Loucy (cell line): ENCODE data around the gene ELOF1.

Source experiments
- H2AFZ ChIP-seq: fragments of 200-600 bp; sonication (generic); 2 replicates; pipeline ENCODE4 v1.6.0; 2016; ENCODE audit warnings: antibody characterized with exemption, mild to moderate bottlenecking, low read length, moderate library complexity
- H3F3A ChIP-seq: fragments of 200-600 bp; 2 replicates; pipeline ENCODE4 v1.6.0; 2016; ENCODE audit warnings: antibody characterized with exemption, low read depth, mild to moderate bottlenecking
- H3K27me3 ChIP-seq: fragments of 200-600 bp; sonication (generic); 2 replicates; pipeline ENCODE4 v1.6.1; 2014; ENCODE audit warnings: low read length, mild to moderate bottlenecking; ENCODE audit not compliant: insufficient read depth, poor library complexity, severe bottlenecking
- H3K36me3 ChIP-seq: fragments of 200-600 bp; sonication (generic); 2 replicates; pipeline ENCODE4 v1.6.1; 2016; ENCODE audit warnings: low read length; ENCODE audit not compliant: insufficient read depth
- H3K4me1 ChIP-seq: fragments of 200-600 bp; sonication (generic); 2 replicates; pipeline ENCODE4 v1.5.1; 2014; ENCODE audit warnings: low read length, mild to moderate bottlenecking; ENCODE audit not compliant: insufficient read depth, poor library complexity, severe bottlenecking
- H3K4me2 ChIP-seq: fragments of 200-600 bp; sonication (generic); 2 replicates; pipeline ENCODE4 v1.6.0; 2014; ENCODE audit warnings: antibody characterized with exemption, low read length, low read depth, mild to moderate bottlenecking; ENCODE audit not compliant: poor library complexity, severe bottlenecking
- H3K4me3 ChIP-seq: fragments of 200-600 bp; sonication (generic); 2 replicates; pipeline ENCODE4 v1.5.1; 2014; ENCODE audit warnings: low read length, mild to moderate bottlenecking, mixed read lengths; ENCODE audit not compliant: poor library complexity, severe bottlenecking
- H3K79me2 ChIP-seq: fragments of 200-600 bp; sonication (generic); 2 replicates; pipeline ENCODE4 v1.6.1; 2014; ENCODE audit warnings: low read length; ENCODE audit not compliant: insufficient read depth
- H3K9ac ChIP-seq: fragments of 200-600 bp; sonication (generic); 2 replicates; pipeline ENCODE4 v1.6.0; 2014; ENCODE audit warnings: mild to moderate bottlenecking, low read depth, low read length, moderate library complexity; ENCODE audit not compliant: poor library complexity, severe bottlenecking
- H3K9me2 ChIP-seq: fragments of 200-600 bp; sonication (generic); replicated peaks from 2 replicates; pipeline ENCODE4 v1.6.1; 2016; ENCODE audit warnings: low read depth, low read length, mixed read lengths
- H3K9me3 ChIP-seq: fragments of 200-600 bp; sonication (generic); 2 replicates; pipeline ENCODE4 v1.6.1; 2014; ENCODE audit warnings: mild to moderate bottlenecking, antibody characterized with exemption, low read length, low read depth; ENCODE audit not compliant: insufficient read depth
- H4K20me1 ChIP-seq: fragments of 200-600 bp; sonication (generic); 2 replicates; pipeline ENCODE4 v1.6.0; 2014; ENCODE audit warnings: antibody characterized with exemption, low read length, mild to moderate bottlenecking; ENCODE audit not compliant: insufficient read depth, poor library complexity, severe bottlenecking
- CTCF ChIP-seq: fragments of 200-600 bp; sonication (generic); conservative IDR thresholded peaks from 2 replicates; pipeline ENCODE4 v1.5.1; 2014; ENCODE audit warnings: mild to moderate bottlenecking, antibody characterized with exemption, low read length
- EZH2phosphoT487 ChIP-seq: fragments of 200-600 bp; IDR thresholded peaks from 2 replicates; pipeline ENCODE4 v1.6.1; 2018; ENCODE audit warnings: antibody characterized with exemption, mild to moderate bottlenecking, moderate library complexity, borderline replicate concordance

Gene ELOF1

GRCh38 chr19:11596156-11596555, 37.1 kb upstream of the ELOF1 start:
- no peak overlapping the region for H3K4me3 ChIP-seq
- H3K9me2 ChIP-seq = no peaks in the 10 kb centered on the region
- no peak overlapping the region for H3K9ac ChIP-seq
- TF ChIP-seq EZH2phosphoT487 = no peak
- TF ChIP-seq CTCF = no peak
- H3K79me2 ChIP-seq = peaks cover 38% of the 10 kb centered on the region
- peak overlapping the region; percentile 65 for H3K4me2 ChIP-seq
- no peak overlapping the region for H2AFZ ChIP-seq
- H4K20me1 ChIP-seq = peaks cover 33% of the 10 kb centered on the region
- no peaks in the 10 kb centered on the region for H3K36me3 ChIP-seq
- H3F3A ChIP-seq = no peaks in the 10 kb centered on the region
- H3K4me1 ChIP-seq = peaks cover 39% of the 10 kb centered on the region
- H3K9me3 ChIP-seq = no peaks in the 10 kb centered on the region
- H3K27me3 ChIP-seq = no peaks in the 10 kb centered on the region

- H4K20me1 ChIP-seq = peaks cover 14% of the 10 kb centered on the region
- 0 out of 2 replicates have a peak overlapping the region, but pooled peaks have one; percentile 49 for H2AFZ ChIP-seq
- no peaks in the 10 kb centered on the region for H3K27me3 ChIP-seq
- peaks cover 17% of the 10 kb centered on the region for H3K79me2 ChIP-seq
- no peak overlapping the region for H3K4me2 ChIP-seq
- H3K9me3 ChIP-seq = no peaks in the 10 kb centered on the region
- TF ChIP-seq CTCF (no peak), EZH2phosphoT487 (no peak)
- H3K9ac ChIP-seq = no peak overlapping the region
- no peaks in the 10 kb centered on the region for H3K9me2 ChIP-seq
- H3K36me3 ChIP-seq = no peaks in the 10 kb centered on the region
- H3K4me1 ChIP-seq = peaks cover 22% of the 10 kb centered on the region
- no peaks in the 10 kb centered on the region for H3F3A ChIP-seq
- no peak overlapping the region for H3K4me3 ChIP-seq
Observed at GRCh38 chr19:11594084-11594483, 35.1 kb upstream of the ELOF1 start.

GRCh38 chr19:11587975-11588631, 29.1 kb upstream of the ELOF1 start:
- H3K4me3 ChIP-seq = no peak overlapping the region
- no peaks in the 10 kb centered on the region for H3F3A ChIP-seq
- peak overlapping the region; percentile 71; the same call in 1 of the 2 replicates for H2AFZ ChIP-seq
- H3K9ac ChIP-seq = peak overlapping the region; percentile 47
- no peaks in the 10 kb centered on the region for H3K36me3 ChIP-seq
- H4K20me1 ChIP-seq = no peaks in the 10 kb centered on the region
- no peaks in the 10 kb centered on the region for H3K27me3 ChIP-seq
- TF ChIP-seq EZH2phosphoT487 = no peak
- no peak for TF ChIP-seq CTCF
- H3K9me2 ChIP-seq = no peaks in the 10 kb centered on the region
- H3K79me2 ChIP-seq = no peaks in the 10 kb centered on the region
- no peaks in the 10 kb centered on the region for H3K9me3 ChIP-seq
- H3K4me2 ChIP-seq = peak overlapping the region; percentile 61
- peaks cover 7% of the 10 kb centered on the region for H3K4me1 ChIP-seq
